B cell (primary cell): ENCODE data around the gene FBXO7. TPM values are rescaled to one million over a fixed set of nuclear protein-coding genes. Genes with fewer than 3 reads are reported as not detected.

Source experiments
- ATAC-seq: fragments of 200-7000 bp; cut with Tn5 transposase; one replicate; pipeline ENCODE4 v1.10.0; 2021; ENCODE audit warnings: low read depth, mild to moderate bottlenecking, moderate number of reproducible peaks, moderate library complexity
- CTCF ChIA-PET: fragments of 350-600 bp; sonication (Branson Sonifier 250); formaldehyde crosslinking; loops from one replicate; lab custom pipeline; 2021; ENCODE audit warnings: antibody characterized with exemption, inconsistent platforms; lab: Charles Lee
- POLR2A ChIA-PET: fragments of 350-600 bp; sonication (Branson Sonifier 250); formaldehyde crosslinking; loops from one replicate; lab custom pipeline; 2021; ENCODE audit warnings: antibody characterized with exemption; lab: Charles Lee
- DNase-seq: peaks from one replicate; pipeline ENCODE4 v3.0.0; 2013
- H2AFZ ChIP-seq: 2 replicates; pipeline ENCODE4 v1.6.1; 2012; ENCODE audit warnings: mild to moderate bottlenecking, low read depth, low read length; ENCODE audit not compliant: insufficient read depth, poor library complexity, severe bottlenecking
- H3K27ac ChIP-seq, 2 donors: 1 replicate in 1 of 2; 2 replicates in 1 of 2; pipeline ENCODE4 v1.5.1; 2012 to 2013; ENCODE audit warnings: low read length in 2 of 2, mild to moderate bottlenecking in 2 of 2, moderate library complexity in 1 of 2
- H3K27me3 ChIP-seq, 4 experiments: fragments of 200-600 bp in 1 of 4; sonication (generic) in 1 of 4; replicated peaks in 1 of 4; 1 replicate in 2 of 4; 2 replicates in 2 of 4; pipeline versions ENCODE4 v1.6.1 to v1.7.0; 2013 to 2016; ENCODE audit warnings: low read length in 3 of 4, mild to moderate bottlenecking in 2 of 4, mixed read lengths in 1 of 4, moderate library complexity in 1 of 4; ENCODE audit not compliant: insufficient read depth in 4 of 4, control insufficient read depth in 3 of 4; ENCODE audit errors: control extremely low read depth in 1 of 4
- H3K36me3 ChIP-seq, 2 experiments: replicated peaks in 1 of 2; 1 replicate in 1 of 2; 2 replicates in 1 of 2; pipeline versions ENCODE4 v1.6.1 to v1.7.1; 2013; ENCODE audit warnings: low read length in 1 of 2; ENCODE audit not compliant: insufficient read depth in 2 of 2, control insufficient read depth in 1 of 2; ENCODE audit errors: control extremely low read depth in 1 of 2, extremely low read depth in 1 of 2
- H3K4me1 ChIP-seq, 2 donors: fragments of 200-600 bp in 1 of 2; sonication (generic) in 1 of 2; 1 replicate in 1 of 2; 2 replicates in 1 of 2; pipeline versions ENCODE4 v1.5.1 to v1.6.1; 2013 to 2017; ENCODE audit warnings: low read length in 2 of 2; ENCODE audit not compliant: control insufficient read depth in 2 of 2, insufficient read depth in 2 of 2
- H3K4me2 ChIP-seq: replicated peaks from 2 replicates; pipeline ENCODE3; 2012; ENCODE audit warnings: mild to moderate bottlenecking, low read depth, low read length; ENCODE audit not compliant: poor library complexity, severe bottlenecking
- H3K4me3 ChIP-seq, 5 experiments: fragments of 200-600 bp in 1 of 5; sonication (generic) in 1 of 5; 1 replicate in 3 of 5; 2 replicates in 2 of 5; pipeline versions ENCODE4 v1.5.1 to v1.7.0; 2011 to 2016; ENCODE audit warnings: low read length in 4 of 5, mild to moderate bottlenecking in 4 of 5, low read depth in 2 of 5, control low read depth in 1 of 5, moderate library complexity in 1 of 5; ENCODE audit not compliant: insufficient read depth in 1 of 5; ENCODE audit errors: control extremely low read depth in 1 of 5, extremely low read depth in 1 of 5
- H3K79me2 ChIP-seq: fragments of 200-600 bp; sonication (generic); one replicate; pipeline ENCODE4 v1.6.0; 2016; ENCODE audit warnings: low read length; ENCODE audit not compliant: control insufficient read depth, insufficient read depth
- H3K9ac ChIP-seq: fragments of 200-600 bp; sonication (generic); 2 replicates; pipeline ENCODE4 v1.6.1; 2017; ENCODE audit warnings: mild to moderate bottlenecking, low read length, moderate library complexity
- H3K9me3 ChIP-seq, 3 donors: one replicate each; pipeline versions ENCODE4 v1.6.1 to v1.7.1; 2013; ENCODE audit warnings: low read length in 2 of 3; ENCODE audit not compliant: control insufficient read depth in 2 of 3, insufficient read depth in 1 of 3; ENCODE audit errors: control extremely low read depth in 1 of 3
- H4K20me1 ChIP-seq: 2 replicates; pipeline ENCODE4 v1.6.0; 2012; ENCODE audit warnings: mild to moderate bottlenecking, low read length; ENCODE audit not compliant: insufficient read depth, control insufficient read depth, poor library complexity, severe bottlenecking
- H3K27ac Mint-ChIP-seq: one replicate; pipeline ENCODE4 v1.8.0; 2021; ENCODE audit warnings: mixed read lengths
- H3K27me3 Mint-ChIP-seq: one replicate; pipeline ENCODE4 v1.8.0; 2021; ENCODE audit warnings: mixed read lengths
- H3K4me1 Mint-ChIP-seq: one replicate; pipeline ENCODE4 v1.8.0; 2021; ENCODE audit warnings: mixed read lengths
- H3K4me3 Mint-ChIP-seq: one replicate; pipeline ENCODE4 v1.8.0; 2021; ENCODE audit warnings: mixed read lengths
- H3K9me3 Mint-ChIP-seq: one replicate; pipeline ENCODE4 v1.8.0; 2022; ENCODE audit warnings: mixed read lengths; ENCODE audit not compliant: insufficient read depth
- EZH2 ChIP-seq: IDR thresholded peaks from 2 replicates; pipeline ENCODE4 v1.6.1; 2012; ENCODE audit warnings: borderline replicate concordance, low read depth, mild to moderate bottlenecking, moderate library complexity, low read length; ENCODE audit not compliant: insufficient read depth, poor library complexity, severe bottlenecking
- WGBS: methylation state at CpG from one replicate; pipeline ENCODE4 v1.1.5; 2013; ENCODE audit warnings: missing lambda C conversion rate; ENCODE audit not compliant: insufficient coverage; 5-methylcytosine and 5-hydroxymethylcytosine counted together
- intact Hi-C: fragments of 100-400 bp; cut with micrococcal nuclease; formaldehyde crosslinking; loops from one replicate; pipeline ENCODE4 v1.10.0; 2022
- polyA plus RNA-seq: library from polyadenylated mRNA; depleted of rRNA; stranded (reverse); fragments of >200 nt; gene quantifications from 2 replicates; pipeline ENCODE4 v1.2.3, GENCODE V29; 2012
- total RNA-seq, 2 donors: library from RNA; stranded (reverse); fragments of 120-200 nt in 1 of 2; gene quantifications; 1 replicate in 1 of 2; 2 replicates in 1 of 2; pipeline versions ENCODE4 v1.2.3 to v1.2.4, GENCODE V29; 2013 to 2022
- TF ChIP-seq, protein P1 (sequence below): fragments of 200-600 bp; IDR thresholded peaks from one replicate; pipeline ENCODE4 v1.8.0; 2022; ENCODE audit warnings: antibody characterized with exemption, mild to moderate bottlenecking

The FBXO7 gene
- total and polyA plus RNA-seq, 2 donors (not counting 1 experiment from before 2014, with no cell fraction given), result 66.2 to 106 TPM

DNA sequence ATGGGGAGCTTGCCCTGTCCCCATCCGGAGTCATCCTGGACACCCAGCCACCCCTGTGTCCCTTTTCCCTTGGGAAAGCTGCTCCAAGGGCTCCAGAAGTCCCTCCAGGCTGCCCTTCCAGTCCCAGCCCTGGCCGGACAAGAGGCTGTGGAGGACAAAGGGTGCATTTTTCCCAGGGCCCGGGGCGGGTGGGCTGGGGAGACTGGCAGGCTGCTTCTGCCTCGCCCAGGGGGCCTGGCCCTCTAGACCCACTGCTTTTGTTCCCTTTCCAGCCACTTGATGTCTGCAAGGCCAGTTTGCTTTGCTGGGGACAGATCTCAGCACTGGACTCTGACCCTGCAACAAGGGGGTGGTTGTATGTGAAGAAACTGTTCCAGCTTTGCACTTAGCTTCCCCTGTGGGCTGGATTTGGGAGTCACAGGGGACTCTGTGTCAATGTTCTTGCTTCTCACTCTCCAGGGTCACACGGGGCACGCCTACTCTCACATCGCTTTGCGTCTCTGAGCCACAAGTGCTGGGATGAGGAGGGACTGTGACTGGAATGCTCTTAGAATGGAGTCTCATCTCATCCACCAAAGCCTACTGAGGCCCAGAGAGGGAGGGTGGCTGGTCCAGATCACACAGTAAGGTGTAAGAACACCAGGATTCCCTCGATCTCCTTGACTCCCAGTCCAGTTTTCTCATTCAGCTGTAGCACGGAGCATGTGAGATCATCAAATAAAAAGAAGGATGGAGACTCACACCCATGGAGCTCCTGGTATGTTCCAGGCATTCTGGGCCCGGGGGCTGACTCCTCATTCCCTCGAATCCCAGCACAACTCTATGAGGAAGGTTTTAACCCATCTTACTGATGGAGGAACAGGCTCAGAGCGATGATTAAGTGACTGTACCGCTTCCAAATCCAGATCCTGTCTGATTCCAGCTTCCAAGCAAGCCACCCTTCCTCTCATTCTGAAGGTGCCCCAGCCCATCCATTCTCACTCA, 59.9 kb downstream of the FBXO7 start:
- ChIA-PET POLR2A (no interaction called here), CTCF (interaction anchor here (1.0 kb wide), 1 partner anchor 16 kb away, joined by 3 read pairs; no protein-coding TSS in a partner anchor)
- H3K4me3 Mint-ChIP-seq, result no peak overlapping the region
- H3K4me3 ChIP-seq, result no peak overlapping the region
- no peaks in the 10 kb centered on the region for H3K4me1 ChIP-seq
- no peak overlapping the region for H3K27ac Mint-ChIP-seq
- no peak for ATAC-seq
- no peak overlapping the region for H3K4me2 ChIP-seq
- no peaks in the 10 kb centered on the region for H3K36me3 ChIP-seq
- DNase-seq, result no peak
- H3K9ac ChIP-seq, result no peak overlapping the region
- H3K27me3 Mint-ChIP-seq, result peaks cover 18% of the 10 kb centered on the region
- H3K4me1 Mint-ChIP-seq, result no peaks in the 10 kb centered on the region
- H3K9me3 Mint-ChIP-seq, result no peaks in the 10 kb centered on the region
- H3K9me3 ChIP-seq, result no peaks in the 10 kb centered on the region
- H4K20me1 ChIP-seq, result no peaks in the 10 kb centered on the region
- H3K79me2 ChIP-seq, result no peaks in the 10 kb centered on the region
- no peak overlapping the region for H2AFZ ChIP-seq
- no peak overlapping the region for H3K27ac ChIP-seq
- WGBS, result 91% methylated on average over 11 of the region's 15 CpGs
- H3K27me3 ChIP-seq, result no peaks in the 10 kb centered on the region
- intact Hi-C loops, result no loop called here
- no peak for TF ChIP-seq EZH2
- TF ChIP-seq, protein P1, sequence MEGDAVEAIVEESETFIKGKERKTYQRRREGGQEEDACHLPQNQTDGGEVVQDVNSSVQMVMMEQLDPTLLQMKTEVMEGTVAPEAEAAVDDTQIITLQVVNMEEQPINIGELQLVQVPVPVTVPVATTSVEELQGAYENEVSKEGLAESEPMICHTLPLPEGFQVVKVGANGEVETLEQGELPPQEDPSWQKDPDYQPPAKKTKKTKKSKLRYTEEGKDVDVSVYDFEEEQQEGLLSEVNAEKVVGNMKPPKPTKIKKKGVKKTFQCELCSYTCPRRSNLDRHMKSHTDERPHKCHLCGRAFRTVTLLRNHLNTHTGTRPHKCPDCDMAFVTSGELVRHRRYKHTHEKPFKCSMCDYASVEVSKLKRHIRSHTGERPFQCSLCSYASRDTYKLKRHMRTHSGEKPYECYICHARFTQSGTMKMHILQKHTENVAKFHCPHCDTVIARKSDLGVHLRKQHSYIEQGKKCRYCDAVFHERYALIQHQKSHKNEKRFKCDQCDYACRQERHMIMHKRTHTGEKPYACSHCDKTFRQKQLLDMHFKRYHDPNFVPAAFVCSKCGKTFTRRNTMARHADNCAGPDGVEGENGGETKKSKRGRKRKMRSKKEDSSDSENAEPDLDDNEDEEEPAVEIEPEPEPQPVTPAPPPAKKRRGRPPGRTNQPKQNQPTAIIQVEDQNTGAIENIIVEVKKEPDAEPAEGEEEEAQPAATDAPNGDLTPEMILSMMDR, result no peak
